GM21737 (cell line): ENCODE results near the gene ADAMTSL3.
"Not testable (repeated sequence)": the region's sequence is repeated elsewhere in the genome, so short reads cannot be mapped to it uniquely, and the experiment has no call there.

Experiments
- ATAC-seq: cut with Tn5 transposase; IDR thresholded peaks from one replicate; pipeline ENCODE4 v1.9.1; 2021; ENCODE audit warnings: mild to moderate bottlenecking, moderate library complexity; ENCODE audit not compliant: unreplicated experiment

The ADAMTSL3 gene

DNA sequence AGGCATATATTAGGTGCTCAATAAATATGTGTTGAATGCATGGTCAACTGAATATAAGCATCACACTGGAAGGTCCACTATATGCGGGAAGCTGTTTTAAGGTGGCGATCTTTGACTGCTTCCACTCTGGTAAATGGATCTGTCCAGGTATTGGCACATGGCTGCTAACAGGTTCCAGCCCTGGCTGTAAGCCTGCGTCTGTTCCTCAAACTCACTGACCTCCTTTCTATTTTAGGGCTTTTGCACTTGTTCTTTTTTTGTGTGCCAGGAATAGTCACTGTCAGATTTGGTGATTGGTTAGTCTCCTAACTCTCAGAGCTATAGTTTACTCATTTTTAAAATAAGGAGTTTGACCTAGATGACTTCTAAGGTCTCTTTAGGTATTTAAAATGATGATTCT is 46.2 kb downstream of the ADAMTSL3 start:
- ATAC-seq: no peak

DNA sequence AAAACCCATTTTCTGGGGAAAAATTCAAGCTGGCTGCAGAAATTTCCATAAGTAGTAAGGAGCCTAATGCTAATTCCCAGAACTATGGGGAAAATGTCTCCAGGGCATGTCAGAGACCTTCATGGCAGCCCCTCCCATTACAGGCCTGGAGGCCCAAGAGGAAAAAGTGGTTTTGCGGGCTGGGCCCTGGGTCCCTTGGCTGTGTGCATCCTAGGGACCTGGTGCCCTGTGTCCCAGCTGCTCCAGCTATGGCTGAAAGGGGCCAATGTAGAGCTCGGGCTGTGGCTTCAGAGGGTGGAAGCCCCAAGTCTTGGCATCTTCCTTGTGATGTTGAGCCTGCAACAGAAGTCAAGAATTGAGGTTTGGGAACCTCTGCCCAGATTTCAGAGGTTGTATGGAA is 48.4 kb downstream of the ADAMTSL3 start:
- not testable (repeated sequence) for ATAC-seq

DNA sequence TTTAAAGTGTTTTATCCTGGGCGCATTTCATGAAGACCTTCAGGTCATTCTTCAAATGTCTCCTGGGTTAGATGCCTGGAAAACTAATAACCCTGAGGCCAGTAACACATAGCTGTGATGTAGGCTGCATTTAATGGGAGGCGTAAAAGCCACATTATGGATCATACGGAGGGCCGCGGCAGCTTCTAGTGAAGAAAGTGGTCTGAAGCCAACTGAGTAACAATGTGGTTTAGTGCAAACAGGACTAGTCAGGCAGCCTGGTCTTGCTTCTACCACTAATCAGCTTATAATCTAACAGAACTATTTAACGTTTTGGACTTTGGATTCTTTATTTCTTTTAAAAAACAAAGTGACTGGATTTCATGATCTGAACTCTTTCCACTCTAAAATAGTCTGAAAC is 54.4 kb downstream of the ADAMTSL3 start:
- ATAC-seq: no peak

DNA sequence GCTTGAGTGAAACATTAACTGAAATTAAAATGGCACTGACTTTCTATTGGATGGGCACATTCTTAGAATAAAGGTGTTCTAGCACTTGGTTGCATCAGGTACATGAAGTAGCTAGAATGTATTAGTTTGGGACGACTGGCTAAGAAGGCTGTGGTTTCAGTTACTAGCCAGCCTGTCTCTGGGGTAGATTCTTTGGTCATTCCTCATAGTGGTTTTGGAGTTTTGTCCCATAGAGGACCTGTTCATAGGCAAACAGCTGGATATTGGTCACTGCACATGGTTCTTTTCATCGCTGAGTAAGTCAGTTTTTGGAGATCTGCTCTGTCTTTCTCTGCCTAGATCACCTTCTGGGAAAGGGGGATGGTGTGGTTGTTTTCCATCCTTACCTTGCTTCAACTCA is 55.3 kb downstream of the ADAMTSL3 start:
- no peak for ATAC-seq

DNA sequence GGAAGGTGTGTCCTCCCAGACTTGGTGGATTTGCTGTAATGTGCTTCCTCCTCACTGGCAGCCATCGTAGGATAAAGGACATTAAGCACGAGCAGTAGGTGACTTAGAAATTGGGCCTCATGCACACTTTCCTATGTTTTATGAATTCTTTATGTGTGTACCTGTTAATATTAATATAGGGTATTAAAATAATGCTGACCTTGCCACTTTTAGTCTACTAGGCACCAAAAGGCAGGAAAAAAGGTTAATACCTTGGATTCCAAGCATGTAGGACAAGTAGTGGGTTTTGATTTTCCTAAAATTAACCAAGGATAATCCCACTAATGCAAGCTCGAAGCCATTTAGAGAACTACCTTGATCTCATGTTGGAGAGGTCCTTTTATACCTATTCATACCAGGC is 55.9 kb downstream of the ADAMTSL3 start:
- no peak for ATAC-seq

DNA sequence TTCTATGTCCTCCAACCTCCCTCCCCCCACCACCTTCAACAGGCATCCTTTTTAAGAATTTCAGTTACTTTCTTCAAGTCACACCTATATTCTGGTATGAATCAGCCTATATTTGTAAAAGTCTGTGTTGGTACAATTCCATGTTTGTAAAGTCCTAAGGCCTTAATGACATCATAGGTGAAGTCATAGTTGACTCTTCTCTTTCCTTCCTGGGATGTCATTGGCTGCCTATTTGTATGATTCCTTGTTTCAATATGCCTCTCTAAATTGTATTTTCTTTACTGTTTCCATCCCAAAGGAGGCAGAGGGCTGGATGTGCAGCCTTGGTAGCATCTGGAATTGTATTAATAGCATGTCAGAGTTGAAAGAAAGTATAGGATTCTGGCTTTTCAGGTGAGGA is 56.5 kb downstream of the ADAMTSL3 start:
- ATAC-seq: no peak

DNA sequence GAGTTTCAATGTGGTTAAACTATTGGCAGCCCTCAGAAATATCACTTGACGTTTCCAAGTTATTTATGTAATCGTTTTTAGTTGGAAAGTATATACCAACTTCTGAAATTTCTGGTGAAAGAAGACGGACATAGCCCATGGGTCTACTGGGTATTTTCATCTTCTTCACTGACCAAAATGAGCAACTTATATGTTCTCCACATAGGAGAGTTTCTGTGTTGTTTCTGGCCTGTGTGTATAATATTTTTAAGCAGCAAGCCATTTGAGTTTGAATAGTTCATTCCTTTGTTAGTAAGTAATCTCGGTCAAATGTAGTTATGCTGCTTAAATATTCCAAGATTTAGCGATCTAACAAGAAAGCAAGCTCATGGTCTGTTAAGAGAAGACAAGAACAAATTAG is 57.3 kb downstream of the ADAMTSL3 start:
- ATAC-seq: no peak

DNA sequence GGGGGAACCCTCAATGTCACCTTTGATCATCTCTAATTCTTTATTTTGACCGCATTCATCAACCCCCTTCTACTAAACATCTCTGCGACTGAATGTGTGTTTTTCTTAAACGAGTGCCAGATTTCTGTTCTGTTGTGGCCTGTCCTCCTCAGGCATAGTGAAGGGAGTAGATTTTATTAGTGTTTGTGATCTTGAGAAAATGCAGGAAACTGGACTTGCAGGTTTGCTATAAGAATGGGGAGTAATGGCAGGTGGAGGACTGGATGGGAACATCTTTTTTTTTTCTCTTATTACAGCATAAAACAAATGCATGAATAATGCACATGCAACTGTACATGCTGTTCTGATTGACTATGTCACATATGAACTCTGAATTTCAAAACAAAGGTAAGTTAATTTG is 59.3 kb downstream of the ADAMTSL3 start:
- no peak for ATAC-seq

DNA sequence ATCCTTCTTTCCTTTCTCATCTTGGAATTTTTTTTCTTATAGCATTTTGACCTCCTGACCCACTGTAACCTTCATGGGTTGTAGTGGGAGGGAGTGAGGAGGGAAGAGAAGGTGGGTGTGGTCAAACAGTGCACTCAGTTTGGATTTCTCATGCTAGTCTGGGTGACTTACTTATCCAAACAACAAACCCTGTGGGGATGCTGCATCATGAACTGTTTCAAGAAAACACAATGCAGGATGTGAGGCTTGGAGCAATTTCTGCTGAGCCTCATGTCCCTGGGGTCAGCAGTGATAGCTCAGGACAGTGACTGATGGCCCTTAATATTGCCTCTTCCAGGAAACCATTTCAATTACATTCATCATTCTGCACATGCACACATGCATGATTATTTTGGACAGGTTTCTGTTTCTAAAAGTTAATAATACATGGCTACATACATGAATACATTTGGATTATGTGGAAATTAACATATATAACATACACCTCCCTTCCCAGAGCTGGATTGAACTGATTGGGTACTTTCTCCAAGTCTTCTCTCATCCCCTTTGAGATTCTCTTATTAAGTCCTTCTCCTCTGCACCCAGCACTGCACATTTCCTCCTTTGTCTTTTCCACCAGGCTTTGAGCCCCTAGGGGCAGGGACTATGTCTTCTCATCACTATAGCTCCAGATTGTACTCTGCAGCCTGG is 61.2 kb downstream of the ADAMTSL3 start:
- ATAC-seq: no peak

DNA sequence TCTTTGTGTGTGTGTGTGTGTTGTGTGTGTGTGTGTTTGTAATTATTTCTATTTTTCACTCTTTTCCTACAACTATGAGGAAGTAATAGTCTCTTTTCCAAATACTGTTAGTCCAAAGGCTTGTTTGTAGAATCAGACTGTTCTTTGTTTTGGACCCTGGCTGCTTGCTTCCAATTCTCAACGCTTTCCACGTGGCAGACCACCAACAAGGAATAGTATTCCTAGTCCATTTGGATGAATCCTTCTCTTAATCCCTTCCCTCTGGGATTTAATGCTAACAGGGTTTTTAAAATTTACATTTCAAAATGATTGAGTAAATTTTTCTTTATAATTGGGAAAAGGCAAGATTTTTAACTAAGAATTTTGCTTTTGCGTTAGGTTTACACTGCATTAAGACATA is 62.7 kb downstream of the ADAMTSL3 start:
- ATAC-seq: no peak

DNA sequence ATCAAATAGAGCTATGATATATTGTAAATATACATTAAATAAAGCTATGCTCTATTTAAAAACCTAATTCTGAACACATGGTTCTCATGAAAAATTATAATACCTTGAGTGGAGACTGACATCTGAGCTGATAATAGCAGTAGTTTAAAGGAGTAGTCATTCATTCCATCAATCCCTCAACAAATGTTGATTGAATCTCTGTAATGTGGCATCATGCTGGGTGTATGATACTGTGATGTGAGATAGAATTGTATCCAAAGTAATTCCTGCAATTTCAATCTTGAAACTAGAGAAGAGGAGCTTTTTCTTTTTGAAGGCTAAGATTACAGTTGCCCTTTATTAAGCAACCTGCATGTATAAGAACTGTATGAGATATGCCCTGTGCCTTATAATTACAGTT is 63.1 kb downstream of the ADAMTSL3 start:
- no peak for ATAC-seq

DNA sequence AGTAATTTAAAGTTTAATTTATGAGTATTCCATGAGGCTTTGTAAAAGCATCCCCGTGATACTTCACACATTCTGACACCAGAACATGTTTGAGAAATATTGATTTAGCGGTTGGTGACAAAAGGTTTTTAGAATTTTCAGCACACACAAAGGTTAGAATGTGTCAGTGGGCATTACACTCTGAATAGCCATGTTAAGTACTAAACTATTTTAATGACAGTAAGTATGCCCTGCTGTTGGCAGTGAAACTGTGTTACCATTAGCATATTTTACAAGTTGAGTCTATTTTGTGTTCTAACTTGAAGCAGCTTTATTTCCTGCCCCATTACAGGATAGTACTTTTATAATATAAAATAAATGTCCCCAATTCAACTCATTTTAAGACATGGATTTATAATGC is 66.5 kb downstream of the ADAMTSL3 start:
- no peak for ATAC-seq

DNA sequence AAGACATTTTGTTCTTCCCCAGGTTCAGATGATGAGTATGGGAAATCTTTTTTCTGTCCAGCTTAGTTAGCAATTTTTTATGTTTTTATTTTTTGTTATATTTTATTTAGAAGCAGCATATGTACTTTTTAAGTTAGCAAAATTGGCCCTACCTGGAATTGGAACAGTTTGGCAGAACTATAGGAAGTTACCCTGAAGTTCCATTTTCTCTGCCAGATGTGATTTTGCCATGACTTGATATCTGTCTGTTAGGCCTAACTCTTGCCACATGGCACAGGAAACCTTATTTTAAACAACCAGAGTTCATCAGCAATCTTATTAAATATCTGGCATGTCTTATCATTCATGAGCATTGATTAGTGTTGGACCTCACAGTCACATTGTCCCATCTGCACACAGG is 67.1 kb downstream of the ADAMTSL3 start:
- no peak for ATAC-seq

DNA sequence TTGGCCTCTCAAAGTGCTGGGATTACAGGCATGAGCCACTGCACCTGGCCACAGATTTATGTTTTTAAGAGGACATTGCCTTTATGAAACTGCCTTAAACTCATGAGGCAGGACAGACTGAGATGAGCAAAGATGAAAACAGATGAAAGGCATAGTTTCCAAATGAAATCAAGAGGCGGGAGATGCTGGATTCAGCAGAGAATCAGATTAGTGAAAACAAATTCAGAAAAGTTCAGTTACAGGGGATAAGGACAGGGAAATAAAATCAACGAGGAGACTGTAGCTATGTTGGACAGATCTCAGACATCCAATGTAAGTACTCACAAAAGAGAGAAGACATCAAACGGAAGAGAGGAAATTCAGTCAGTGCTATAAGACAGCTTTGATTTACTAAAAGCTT is 68.1 kb downstream of the ADAMTSL3 start:
- ATAC-seq: no peak

DNA sequence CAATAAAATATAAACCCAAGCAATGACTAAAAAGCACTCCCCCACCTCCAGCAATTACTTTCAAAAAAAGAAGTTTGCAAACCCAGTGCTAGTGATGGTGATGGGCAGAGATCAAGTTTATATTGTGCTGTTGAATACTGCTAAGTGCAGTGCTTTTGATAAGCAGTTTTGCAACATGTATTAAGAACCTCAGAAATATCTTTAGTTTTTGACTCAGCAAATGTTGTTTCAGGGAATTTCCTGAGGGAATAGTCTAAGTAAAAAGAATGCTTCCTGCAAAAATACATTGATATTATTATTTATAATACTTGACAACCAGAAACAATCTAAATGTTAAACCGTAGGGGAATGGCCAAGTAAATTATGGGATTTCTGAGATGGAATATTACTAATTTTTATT is 69.3 kb downstream of the ADAMTSL3 start:
- no peak for ATAC-seq

DNA sequence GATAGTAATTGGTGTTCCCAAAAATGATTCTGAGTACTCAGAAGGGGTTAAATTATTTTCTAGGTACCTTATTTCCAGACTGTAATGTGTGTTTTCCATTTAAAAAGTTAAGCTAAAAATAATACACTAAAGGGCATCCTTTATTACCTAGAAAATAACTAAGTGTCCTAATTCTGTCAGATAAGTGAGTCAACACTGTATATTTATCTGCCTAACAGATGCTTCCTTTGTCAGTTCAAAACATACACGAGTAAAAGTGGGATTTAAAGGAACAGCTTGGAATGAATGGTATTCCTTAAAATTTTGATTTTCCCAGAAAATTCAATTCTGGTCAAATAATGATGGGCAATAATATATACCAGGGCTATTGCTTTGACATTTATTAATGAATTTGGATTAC is 78.3 kb downstream of the ADAMTSL3 start:
- ATAC-seq: no peak

DNA sequence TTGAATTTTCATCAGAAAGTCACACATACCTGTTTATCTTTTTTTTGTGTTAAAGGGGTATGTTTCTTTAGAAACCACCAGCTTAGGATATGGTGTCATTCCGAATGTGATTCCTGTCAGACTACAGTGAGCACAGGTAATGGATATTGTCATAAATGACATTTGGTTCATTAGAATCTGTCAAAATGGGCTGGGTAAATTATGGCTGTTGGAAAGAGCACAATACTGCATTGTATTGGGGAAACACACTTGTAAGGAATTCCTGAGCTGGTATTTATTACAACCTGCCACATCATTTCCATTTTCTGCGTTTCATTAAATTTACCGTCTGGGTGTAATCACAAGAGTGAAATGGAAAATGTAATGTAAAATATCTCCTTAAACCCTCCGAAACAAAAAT is 78.8 kb downstream of the ADAMTSL3 start:
- no peak for ATAC-seq

DNA sequence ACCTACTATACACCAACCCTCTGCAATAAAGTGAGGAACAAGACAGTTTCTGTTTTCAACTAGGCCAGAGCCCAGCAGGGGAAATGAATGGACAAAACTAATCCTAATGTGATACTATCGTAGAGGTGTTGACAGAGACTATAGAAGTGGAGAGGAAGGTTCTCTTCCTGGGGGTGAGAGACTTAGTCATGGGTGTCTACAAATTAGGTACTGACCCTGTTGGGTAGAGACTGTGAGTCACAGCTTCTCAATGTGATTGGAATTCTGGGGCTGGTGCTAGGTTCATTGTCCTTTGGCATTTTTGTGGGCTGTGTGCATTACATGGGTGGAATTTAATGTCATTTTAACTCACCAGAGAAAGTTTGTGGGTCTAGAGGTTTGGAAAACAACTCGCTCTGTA is 79.3 kb downstream of the ADAMTSL3 start:
- ATAC-seq: no peak

DNA sequence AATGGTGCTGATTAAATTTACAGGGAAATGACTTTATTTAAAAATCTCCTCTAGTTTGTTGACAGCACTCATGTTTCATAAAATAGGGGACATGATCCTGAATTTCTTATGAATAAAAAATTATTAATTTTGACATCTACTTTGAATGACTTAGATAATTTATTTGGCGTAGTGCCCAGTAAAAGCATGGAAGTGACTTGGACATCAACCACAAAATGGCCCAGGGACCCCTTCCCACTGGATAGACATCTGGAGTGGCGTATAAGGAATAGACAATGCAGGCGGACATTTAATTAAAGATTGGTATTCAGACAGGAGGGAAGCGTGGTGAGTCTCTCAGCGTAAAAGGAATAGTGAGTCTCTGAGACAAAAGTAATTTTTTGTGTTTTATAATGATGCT is 79.8 kb downstream of the ADAMTSL3 start:
- no peak for ATAC-seq

DNA sequence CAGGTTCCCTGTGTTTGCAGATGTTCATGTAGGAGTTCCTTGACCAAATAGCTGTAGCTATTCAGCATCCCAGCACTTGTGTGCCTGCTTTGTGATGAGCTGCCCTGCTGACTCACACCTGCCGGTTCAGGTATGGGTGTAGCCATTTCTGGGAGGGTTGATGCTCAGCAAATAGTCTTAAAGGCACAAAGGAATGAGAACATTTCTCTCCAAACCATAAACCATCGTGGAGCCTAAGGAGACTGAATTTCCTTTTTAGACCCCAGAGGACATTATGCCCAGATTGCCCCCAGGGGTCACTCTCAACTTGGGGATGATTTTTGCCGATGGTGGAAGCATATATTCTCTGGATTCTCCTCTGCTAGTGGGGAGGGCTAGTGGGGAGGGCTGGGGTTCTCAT is 80.6 kb downstream of the ADAMTSL3 start:
- ATAC-seq: no peak

DNA sequence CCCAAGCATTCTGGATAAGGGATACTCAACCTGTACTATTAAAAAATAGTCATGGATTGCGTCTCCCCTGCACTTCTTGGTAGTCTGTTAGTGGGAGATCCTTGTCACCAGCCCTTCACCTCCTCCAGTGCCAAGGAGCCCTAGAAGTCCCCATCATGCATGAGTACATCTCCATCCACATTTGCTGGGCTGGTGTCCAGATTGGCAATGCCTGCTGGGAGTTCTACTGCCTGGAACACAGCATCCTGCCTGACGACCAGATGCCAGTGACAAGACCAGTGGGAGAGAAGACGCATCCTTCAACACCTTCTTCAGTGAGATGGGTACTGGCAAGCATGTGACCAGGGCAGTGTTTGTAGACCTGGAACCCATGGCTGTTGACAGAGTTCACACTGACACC is 85.7 kb downstream of the ADAMTSL3 start:
- ATAC-seq: no peak

DNA sequence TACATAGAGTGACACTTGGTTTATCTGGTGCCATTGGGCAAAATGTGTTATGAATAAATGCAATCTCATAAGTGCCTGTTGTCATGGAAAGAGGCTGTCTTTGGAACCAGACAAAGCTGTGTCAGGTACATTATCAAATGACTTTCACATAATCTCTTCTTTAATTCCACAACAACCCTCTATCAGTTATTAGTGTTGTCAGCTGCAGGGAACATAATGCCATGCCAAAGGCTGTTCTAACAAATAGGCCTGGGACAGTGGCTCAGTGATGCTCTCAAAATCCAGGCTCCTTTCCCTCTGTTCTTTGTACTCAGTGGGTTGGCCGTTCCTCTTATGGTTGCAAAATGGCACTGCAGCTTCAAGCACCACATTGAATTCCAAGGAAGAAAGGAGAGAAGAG is 91.8 kb downstream of the ADAMTSL3 start:
- ATAC-seq: no peak

DNA sequence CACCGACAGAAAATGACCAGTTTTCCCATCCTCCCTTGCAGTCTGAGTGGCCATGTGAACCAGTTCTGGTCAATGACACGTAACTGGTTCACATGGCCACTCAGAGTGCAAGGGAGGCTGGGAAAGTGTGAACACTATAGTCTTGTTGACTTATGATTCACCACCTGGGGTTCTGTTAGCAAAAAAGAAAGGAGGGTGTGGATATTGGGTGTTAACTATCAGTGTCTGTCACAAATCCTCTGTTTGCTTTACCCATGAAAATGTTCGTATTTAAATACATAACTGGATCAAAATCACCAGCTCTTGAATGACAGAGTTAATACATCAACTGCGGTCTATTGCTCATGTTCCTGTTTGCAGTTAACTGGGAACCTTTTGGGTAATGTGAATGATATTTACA is 92.3 kb downstream of the ADAMTSL3 start:
- ATAC-seq: no peak
